ENCODE data around the gene EMID1. TPM values are rescaled to one million over a fixed set of nuclear protein-coding genes. Genes with fewer than 3 reads are reported as not detected.

EMID1 gene
- total RNA-seq, 1 donor: under 0.01 TPM

DNA sequence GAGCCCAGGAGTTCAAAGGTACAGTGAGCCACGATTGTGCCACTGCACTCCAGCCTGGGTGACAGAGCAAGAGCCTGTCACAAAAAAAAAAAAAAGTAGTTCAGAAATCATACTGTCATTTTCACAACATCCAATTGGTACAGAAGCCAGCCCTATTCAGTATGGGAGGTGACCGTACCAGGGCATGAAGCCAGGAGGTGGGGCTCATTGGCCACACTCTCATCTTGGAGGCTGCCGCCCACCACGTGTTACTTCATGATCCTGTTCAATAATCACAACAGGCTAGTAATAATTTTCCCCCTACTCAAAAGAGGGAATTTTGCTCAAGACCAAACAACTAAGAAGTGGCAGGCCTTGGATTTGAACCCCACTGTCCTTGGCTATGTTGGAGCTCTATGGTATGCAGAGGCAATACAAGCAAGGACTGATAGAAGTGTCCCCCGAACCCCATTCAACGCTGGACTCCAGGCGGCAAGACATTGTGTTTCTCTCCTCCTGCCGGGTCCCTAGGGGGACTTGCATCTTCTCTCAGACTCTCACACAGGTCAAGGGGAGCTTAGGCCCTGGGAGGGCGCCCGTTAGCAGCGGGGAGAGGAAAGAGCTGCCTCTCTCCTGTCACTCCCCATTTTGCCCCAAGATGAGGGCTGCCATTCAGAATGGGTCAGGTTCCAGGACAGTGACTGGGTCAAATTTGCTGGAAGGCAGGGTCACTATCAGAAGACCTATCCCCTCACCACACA lies 40.2 kb upstream of the EMID1 start:
- DNase-seq (ENCODE audit: low read depth): no peak
- no peak overlapping the region for H3K4me3 ChIP-seq (ENCODE audit: low read depth, low read length)
- TF ChIP-seq, protein P1, sequence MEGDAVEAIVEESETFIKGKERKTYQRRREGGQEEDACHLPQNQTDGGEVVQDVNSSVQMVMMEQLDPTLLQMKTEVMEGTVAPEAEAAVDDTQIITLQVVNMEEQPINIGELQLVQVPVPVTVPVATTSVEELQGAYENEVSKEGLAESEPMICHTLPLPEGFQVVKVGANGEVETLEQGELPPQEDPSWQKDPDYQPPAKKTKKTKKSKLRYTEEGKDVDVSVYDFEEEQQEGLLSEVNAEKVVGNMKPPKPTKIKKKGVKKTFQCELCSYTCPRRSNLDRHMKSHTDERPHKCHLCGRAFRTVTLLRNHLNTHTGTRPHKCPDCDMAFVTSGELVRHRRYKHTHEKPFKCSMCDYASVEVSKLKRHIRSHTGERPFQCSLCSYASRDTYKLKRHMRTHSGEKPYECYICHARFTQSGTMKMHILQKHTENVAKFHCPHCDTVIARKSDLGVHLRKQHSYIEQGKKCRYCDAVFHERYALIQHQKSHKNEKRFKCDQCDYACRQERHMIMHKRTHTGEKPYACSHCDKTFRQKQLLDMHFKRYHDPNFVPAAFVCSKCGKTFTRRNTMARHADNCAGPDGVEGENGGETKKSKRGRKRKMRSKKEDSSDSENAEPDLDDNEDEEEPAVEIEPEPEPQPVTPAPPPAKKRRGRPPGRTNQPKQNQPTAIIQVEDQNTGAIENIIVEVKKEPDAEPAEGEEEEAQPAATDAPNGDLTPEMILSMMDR (IDR thresholded peaks at IDR 0.05; ENCODE audit: insufficient read depth, low read depth, low read length): no peak

GRCh38 chr22:29166180-29166579 lies 39.5 kb upstream of the EMID1 start:
- no peak overlapping the region for H3K4me3 ChIP-seq (ENCODE audit: low read depth, low read length)
- no peak for DNase-seq (ENCODE audit: low read depth)
- TF ChIP-seq, protein P1 (IDR thresholded peaks at IDR 0.05; ENCODE audit: insufficient read depth, low read depth, low read length): no peak

- no peak for DNase-seq (ENCODE audit: low read depth)
- H3K4me3 ChIP-seq (ENCODE audit: low read depth, low read length): no peak overlapping the region
- TF ChIP-seq, protein P1 (IDR thresholded peaks at IDR 0.05; ENCODE audit: insufficient read depth, low read depth, low read length): no peak
Measured at GRCh38 chr22:29167032-29167911, 38.4 kb upstream of the EMID1 start.

GRCh38 chr22:29171721-29172120 lies 34.0 kb upstream of the EMID1 start:
- TF ChIP-seq, protein P1 (IDR thresholded peaks at IDR 0.05; ENCODE audit: insufficient read depth, low read depth, low read length): no peak
- DNase-seq (ENCODE audit: low read depth): no peak
- H3K4me3 ChIP-seq (ENCODE audit: low read depth, low read length): no peak overlapping the region

DNA sequence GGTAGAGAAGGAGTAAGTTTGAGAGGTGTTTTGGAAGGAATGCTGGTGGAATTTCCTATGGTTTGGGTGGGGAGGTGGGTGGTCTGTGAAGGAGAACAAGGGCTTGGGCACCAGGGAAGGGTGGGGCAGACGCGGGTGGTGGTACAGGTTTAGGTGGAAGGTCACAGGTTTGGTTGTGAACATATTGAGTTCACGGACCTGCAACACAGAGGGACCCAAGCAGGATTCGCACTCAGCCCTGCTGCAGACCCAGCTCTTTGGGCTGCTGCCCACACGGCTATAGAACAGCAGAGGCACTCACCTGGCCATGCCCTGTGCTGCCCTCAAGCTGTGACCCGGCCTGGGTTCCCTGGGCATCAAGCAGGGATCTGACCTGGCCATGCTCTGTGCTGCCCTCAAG lies 33.5 kb upstream of the EMID1 start:
- TF ChIP-seq, protein P1 (IDR thresholded peaks at IDR 0.05; ENCODE audit: insufficient read depth, low read depth, low read length): no peak
- no peak overlapping the region for H3K4me3 ChIP-seq (ENCODE audit: low read depth, low read length)
- DNase-seq (ENCODE audit: low read depth): no peak

DNA sequence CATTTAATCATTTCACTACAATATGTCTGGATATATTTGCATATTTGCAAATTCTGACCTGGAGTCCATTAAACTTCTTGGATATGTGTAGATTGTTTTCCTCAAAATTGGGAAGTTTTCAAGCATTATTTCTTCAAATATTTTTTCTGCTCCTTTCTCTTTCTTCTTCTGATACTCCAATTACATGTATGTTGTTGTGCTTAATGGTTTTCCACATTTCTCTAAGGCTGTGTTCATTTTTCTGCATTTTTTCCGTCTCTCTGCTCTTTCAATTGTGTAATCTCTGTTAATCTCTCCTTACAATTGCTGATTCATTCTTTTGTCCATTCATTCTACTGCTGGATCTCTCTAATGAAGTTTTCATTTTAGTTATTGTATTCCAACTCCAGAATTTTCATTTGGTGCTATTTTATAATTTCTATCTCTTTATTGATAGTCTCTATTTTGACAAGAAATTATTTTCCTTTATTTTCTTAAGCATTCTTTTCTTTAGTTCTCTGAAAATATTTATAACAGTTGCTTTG lies 30.3 kb upstream of the EMID1 start:
- DNase-seq (ENCODE audit: low read depth): no peak
- H3K4me3 ChIP-seq (ENCODE audit: low read depth, low read length): no peak overlapping the region
- TF ChIP-seq, protein P1 (IDR thresholded peaks at IDR 0.05; ENCODE audit: insufficient read depth, low read depth, low read length): no peak

Data from fibroblast of villous mesenchyme (primary cell).